ENCODE results near the gene KCTD15. TPM values are rescaled to one million over a fixed set of nuclear protein-coding genes. Genes with fewer than 3 reads are reported as not detected.

KCTD15 gene
- total and polyA plus RNA-seq, 10 of the 15 experiments (the other 5 are each of a cell fraction or from before 2014, with no cell fraction given) = not detected

GRCh38 chr19:33804021-33804799 is 7.5 kb downstream of the KCTD15 start:
- no peaks in the 10 kb centered on the region for H3K79me2 ChIP-seq (ENCODE audit: control insufficient read depth, insufficient read depth, low read length)
- in situ Hi-C loops (cut with MboI) = no loop called here
- intact Hi-C loops (cut with micrococcal nuclease; ENCODE audit: unreplicated experiment) = no loop called here
- H3K27me3 ChIP-seq (replicated peaks in 1 of 2; ENCODE audit: control insufficient read depth in 2 of 2, insufficient read depth in 2 of 2, low read length in 1 of 2) = no peaks in the 10 kb centered on the region; a peak in 2 of 4 replicates
- ChIA-PET RAD21 (ENCODE audit: unreplicated experiment) (no interaction called here), SMC1A (ENCODE audit: uncharacterized antibody, unreplicated experiment) (no interaction called here), POLR2A (no interaction called here), CTCF (interaction anchor here (1.1 kb wide), 1 partner anchor 292 kb away, joined by 3 read pairs; no protein-coding TSS in a partner anchor)
- no TSS peak for BruUV-seq (replicated peaks)
- no peak overlapping the region for H3K4me2 ChIP-seq (ENCODE audit: control insufficient read depth, insufficient read depth)
- no peaks in the 10 kb centered on the region for H3K4me1 ChIP-seq (ENCODE audit: control insufficient read depth, insufficient read depth, low read length)
- H3K9me3 ChIP-seq (replicated peaks; ENCODE audit: control insufficient read depth, insufficient read depth, low read length) = no peaks in the 10 kb centered on the region
- no peak overlapping the region for H3K27ac ChIP-seq (ENCODE audit: control insufficient read depth, insufficient read depth)
- 22% methylated on average over 10 of the region's 10 CpGs for WGBS (ENCODE audit: insufficient coverage, insufficient replicate concordance, low lambda C conversion rate, missing lambda C conversion rate)
- H2AFZ ChIP-seq (ENCODE audit: control insufficient read depth, low read depth, low read length) = no peak overlapping the region
- H3K36me3 ChIP-seq (ENCODE audit: control insufficient read depth in 2 of 2, insufficient read depth in 2 of 2, low read length in 1 of 2) = no peaks in the 10 kb centered on the region
- DNase-seq (ENCODE audit: low read depth, low spot score) = no peak
- FAIRE-seq = no peak
- no peak overlapping the region for H3K4me3 ChIP-seq
- no peak for ATAC-seq
- no peaks in the 10 kb centered on the region for H4K20me1 ChIP-seq (ENCODE audit: control insufficient read depth, insufficient read depth)
- no peak overlapping the region for H3K9ac ChIP-seq (ENCODE audit: control insufficient read depth, insufficient read depth, low read length)
- TF ChIP-seq LARP7 (IDR thresholded peaks at IDR 0.05) (no peak), NFYB (IDR thresholded peaks at IDR 0.05; ENCODE audit: insufficient read depth, low read depth, low read length) (no peak), CEBPB (IDR thresholded peaks at IDR 0.05; ENCODE audit: borderline replicate concordance in 1 of 2, low read depth in 2 of 2, low read length in 2 of 2) (no peak), GABPA (IDR thresholded peaks at IDR 0.05; ENCODE audit: low read depth) (no peak), EGR1 (IDR thresholded peaks at IDR 0.05; ENCODE audit: borderline replicate concordance in 1 of 2, low read depth in 2 of 2, low read length in 2 of 2) (no peak), HSF1 (IDR thresholded peaks at IDR 0.05; ENCODE audit: low read depth, low read length) (no peak), IRF3 (IDR thresholded peaks at IDR 0.05) (no peak), JUNB (IDR thresholded peaks at IDR 0.05) (no peak), USF1 (IDR thresholded peaks at IDR 0.05; ENCODE audit: borderline replicate concordance, extremely low read length, insufficient read depth, low read depth, low read length) (no peak), CUX1 (IDR thresholded peaks at IDR 0.05; ENCODE audit: insufficient replicate concordance, low read depth, low read length) (no peak)

All from GM12878 (cell line).